Measurements from ENCODE around the gene TPGS2.

- no peak for TF ChIP-seq POLR2A (IDR thresholded peaks at IDR 0.05)
- no peak for TF ChIP-seq EP300 (IDR thresholded peaks at IDR 0.05)
These were observed 1.3 kb upstream of the TPGS2 start for GRCh38 chr18:36830158-36830495.
